Lower leg skin (tissue), 3 donors: Measurements from ENCODE around the gene BPIFB6.

Experiments used
- POLR2A ChIP-seq, 2 donors: fragments of 450-650 bp; IDR thresholded peaks; one replicate each; pipeline ENCODE4 v1.6.1; 2016 to 2017; ENCODE audit warnings: antibody characterized with exemption in 2 of 2, mild to moderate bottlenecking in 1 of 2, moderate library complexity in 1 of 2
- TF ChIP-seq, protein P1 (sequence below), 3 donors: fragments of 450-650 bp; IDR thresholded peaks; one replicate each; pipeline ENCODE4 v1.5.1; 2016; ENCODE audit warnings: antibody characterized with exemption in 3 of 3, mild to moderate bottlenecking in 3 of 3, moderate library complexity in 2 of 3

- TF ChIP-seq, protein P1, sequence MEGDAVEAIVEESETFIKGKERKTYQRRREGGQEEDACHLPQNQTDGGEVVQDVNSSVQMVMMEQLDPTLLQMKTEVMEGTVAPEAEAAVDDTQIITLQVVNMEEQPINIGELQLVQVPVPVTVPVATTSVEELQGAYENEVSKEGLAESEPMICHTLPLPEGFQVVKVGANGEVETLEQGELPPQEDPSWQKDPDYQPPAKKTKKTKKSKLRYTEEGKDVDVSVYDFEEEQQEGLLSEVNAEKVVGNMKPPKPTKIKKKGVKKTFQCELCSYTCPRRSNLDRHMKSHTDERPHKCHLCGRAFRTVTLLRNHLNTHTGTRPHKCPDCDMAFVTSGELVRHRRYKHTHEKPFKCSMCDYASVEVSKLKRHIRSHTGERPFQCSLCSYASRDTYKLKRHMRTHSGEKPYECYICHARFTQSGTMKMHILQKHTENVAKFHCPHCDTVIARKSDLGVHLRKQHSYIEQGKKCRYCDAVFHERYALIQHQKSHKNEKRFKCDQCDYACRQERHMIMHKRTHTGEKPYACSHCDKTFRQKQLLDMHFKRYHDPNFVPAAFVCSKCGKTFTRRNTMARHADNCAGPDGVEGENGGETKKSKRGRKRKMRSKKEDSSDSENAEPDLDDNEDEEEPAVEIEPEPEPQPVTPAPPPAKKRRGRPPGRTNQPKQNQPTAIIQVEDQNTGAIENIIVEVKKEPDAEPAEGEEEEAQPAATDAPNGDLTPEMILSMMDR (IDR thresholded peaks at IDR 0.05): no peak
- no peak for TF ChIP-seq POLR2A (IDR thresholded peaks at IDR 0.05)
Observed at GRCh38 chr20:32995802-32996201, 35.6 kb upstream of the BPIFB6 start.
